ENCODE data around the gene YIPF3.

GRCh38 chr6:43461936-43462335 lies 54.8 kb downstream of the YIPF3 start:
- TF ChIP-seq, protein P1, sequence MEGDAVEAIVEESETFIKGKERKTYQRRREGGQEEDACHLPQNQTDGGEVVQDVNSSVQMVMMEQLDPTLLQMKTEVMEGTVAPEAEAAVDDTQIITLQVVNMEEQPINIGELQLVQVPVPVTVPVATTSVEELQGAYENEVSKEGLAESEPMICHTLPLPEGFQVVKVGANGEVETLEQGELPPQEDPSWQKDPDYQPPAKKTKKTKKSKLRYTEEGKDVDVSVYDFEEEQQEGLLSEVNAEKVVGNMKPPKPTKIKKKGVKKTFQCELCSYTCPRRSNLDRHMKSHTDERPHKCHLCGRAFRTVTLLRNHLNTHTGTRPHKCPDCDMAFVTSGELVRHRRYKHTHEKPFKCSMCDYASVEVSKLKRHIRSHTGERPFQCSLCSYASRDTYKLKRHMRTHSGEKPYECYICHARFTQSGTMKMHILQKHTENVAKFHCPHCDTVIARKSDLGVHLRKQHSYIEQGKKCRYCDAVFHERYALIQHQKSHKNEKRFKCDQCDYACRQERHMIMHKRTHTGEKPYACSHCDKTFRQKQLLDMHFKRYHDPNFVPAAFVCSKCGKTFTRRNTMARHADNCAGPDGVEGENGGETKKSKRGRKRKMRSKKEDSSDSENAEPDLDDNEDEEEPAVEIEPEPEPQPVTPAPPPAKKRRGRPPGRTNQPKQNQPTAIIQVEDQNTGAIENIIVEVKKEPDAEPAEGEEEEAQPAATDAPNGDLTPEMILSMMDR (IDR thresholded peaks at IDR 0.05), result no peak
- no peak for TF ChIP-seq NR1H2 (CRISPR knock-in tag; IDR thresholded peaks at IDR 0.05)
- no peak for TF ChIP-seq SP1 (CRISPR knock-in tag; conservative IDR thresholded peaks at IDR 0.05)

Measured in WTC11 (cell line).